NOMO-1 treated with DMSO at 0.1 percent for 48 hours (cell line): ENCODE data around the gene TRO.
A peak's percentile ranks its signal among the peaks of the same experiment; 100 is the strongest.

Source experiments
- DNase-seq: peaks from one replicate; lab custom pipeline; 2025; ENCODE audit not compliant: unreplicated experiment; lab: John Stamatoyannopoulos, UW

TRO gene, protein sequence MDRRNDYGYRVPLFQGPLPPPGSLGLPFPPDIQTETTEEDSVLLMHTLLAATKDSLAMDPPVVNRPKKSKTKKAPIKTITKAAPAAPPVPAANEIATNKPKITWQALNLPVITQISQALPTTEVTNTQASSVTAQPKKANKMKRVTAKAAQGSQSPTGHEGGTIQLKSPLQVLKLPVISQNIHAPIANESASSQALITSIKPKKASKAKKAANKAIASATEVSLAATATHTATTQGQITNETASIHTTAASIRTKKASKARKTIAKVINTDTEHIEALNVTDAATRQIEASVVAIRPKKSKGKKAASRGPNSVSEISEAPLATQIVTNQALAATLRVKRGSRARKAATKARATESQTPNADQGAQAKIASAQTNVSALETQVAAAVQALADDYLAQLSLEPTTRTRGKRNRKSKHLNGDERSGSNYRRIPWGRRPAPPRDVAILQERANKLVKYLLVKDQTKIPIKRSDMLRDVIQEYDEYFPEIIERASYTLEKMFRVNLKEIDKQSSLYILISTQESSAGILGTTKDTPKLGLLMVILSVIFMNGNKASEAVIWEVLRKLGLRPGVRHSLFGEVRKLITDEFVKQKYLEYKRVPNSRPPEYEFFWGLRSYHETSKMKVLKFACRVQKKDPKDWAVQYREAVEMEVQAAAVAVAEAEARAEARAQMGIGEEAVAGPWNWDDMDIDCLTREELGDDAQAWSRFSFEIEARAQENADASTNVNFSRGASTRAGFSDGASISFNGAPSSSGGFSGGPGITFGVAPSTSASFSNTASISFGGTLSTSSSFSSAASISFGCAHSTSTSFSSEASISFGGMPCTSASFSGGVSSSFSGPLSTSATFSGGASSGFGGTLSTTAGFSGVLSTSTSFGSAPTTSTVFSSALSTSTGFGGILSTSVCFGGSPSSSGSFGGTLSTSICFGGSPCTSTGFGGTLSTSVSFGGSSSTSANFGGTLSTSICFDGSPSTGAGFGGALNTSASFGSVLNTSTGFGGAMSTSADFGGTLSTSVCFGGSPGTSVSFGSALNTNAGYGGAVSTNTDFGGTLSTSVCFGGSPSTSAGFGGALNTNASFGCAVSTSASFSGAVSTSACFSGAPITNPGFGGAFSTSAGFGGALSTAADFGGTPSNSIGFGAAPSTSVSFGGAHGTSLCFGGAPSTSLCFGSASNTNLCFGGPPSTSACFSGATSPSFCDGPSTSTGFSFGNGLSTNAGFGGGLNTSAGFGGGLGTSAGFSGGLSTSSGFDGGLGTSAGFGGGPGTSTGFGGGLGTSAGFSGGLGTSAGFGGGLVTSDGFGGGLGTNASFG (N-terminal part only)

GRCh38 chrX:54920610-54921426 lies at the start of gene TRO:
TRO (plus strand) TSS chrX:54920824; CDS start chrX:54922247, 1,423 bp downstream.
- no peak for DNase-seq

- no peak for DNase-seq
Measured at GRCh38 chrX:54885740-54886139, 34.9 kb upstream of the TRO start.

GRCh38 chrX:54891573-54891972 lies 29.1 kb upstream of the TRO start:
- DNase-seq, result peak; percentile 0

GRCh38 chrX:54894159-54894558 lies 26.5 kb upstream of the TRO start:
- DNase-seq, result no peak

DNA sequence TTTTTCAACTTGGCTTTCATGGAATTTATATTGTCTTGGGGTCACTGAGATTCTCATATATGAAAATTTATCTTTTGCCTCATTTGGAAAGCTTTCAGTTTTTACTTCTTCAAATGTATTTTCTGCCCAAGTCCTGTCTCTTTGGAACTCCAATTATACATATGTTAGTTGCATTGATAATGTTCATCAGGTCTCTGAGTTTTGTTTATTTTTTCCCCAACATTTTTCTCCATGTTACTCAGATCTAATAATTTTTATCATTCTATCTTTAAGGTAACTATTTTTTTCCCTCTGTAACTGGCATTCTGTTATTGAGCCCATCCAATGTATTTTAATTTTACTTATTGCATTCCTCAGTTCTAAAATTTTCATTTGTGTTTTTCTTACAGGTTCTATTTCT lies 10.7 kb upstream of the TRO start:
- no peak for DNase-seq

- no peak for DNase-seq
Measured at GRCh38 chrX:54921427-54922021, 900 bp downstream of the TRO start.

DNA sequence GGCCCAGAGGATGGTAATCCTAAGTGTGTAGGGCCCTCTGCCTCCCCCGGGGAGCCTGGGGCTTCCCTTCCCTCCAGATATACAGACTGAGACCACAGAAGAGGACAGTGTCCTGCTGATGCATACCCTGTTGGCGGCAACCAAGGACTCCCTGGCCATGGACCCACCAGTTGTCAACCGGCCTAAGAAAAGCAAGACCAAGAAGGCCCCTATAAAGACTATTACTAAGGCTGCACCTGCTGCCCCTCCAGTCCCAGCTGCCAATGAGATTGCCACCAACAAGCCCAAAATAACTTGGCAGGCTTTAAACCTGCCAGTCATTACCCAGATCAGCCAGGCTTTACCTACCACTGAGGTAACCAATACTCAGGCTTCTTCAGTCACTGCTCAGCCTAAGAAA lies 1.9 kb downstream of the TRO start:
- DNase-seq, result no peak

- DNase-seq, result no peak
Measured at GRCh38 chrX:54923376-54923775, 2.8 kb downstream of the TRO start.

GRCh38 chrX:54926978-54927377 lies 6.4 kb downstream of the TRO start:
- DNase-seq, result no peak

GRCh38 chrX:54928876-54929275 lies 8.3 kb downstream of the TRO start:
- DNase-seq, result no peak

DNA sequence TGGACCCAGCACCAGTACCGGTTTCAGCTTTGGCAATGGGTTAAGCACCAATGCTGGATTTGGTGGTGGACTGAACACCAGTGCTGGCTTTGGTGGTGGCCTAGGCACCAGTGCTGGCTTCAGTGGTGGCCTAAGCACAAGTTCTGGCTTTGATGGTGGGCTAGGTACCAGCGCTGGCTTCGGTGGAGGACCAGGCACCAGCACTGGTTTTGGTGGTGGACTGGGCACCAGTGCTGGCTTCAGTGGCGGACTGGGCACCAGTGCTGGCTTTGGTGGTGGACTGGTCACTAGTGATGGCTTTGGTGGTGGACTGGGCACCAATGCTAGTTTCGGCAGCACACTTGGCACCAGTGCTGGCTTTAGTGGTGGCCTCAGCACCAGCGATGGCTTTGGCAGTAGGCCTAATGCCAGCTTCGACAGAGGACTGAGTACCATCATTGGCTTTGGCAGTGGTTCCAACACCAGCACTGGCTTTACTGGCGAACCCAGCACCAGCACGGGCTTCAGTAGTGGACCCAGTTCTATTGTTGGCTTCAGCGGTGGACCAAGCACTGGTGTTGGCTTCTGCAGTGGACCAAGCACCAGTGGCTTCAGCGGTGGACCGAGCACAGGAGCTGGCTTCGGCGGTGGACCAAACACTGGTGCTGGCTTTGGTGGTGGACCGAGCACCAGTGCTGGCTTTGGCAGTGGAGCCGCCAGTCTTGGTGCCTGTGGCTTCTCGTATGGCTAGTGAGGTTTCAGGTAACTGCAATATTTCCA lies 9.8 kb downstream of the TRO start:
- DNase-seq, result no peak

- no peak for DNase-seq
Measured at GRCh38 chrX:54931107-54931506, 10.5 kb downstream of the TRO start.

DNA sequence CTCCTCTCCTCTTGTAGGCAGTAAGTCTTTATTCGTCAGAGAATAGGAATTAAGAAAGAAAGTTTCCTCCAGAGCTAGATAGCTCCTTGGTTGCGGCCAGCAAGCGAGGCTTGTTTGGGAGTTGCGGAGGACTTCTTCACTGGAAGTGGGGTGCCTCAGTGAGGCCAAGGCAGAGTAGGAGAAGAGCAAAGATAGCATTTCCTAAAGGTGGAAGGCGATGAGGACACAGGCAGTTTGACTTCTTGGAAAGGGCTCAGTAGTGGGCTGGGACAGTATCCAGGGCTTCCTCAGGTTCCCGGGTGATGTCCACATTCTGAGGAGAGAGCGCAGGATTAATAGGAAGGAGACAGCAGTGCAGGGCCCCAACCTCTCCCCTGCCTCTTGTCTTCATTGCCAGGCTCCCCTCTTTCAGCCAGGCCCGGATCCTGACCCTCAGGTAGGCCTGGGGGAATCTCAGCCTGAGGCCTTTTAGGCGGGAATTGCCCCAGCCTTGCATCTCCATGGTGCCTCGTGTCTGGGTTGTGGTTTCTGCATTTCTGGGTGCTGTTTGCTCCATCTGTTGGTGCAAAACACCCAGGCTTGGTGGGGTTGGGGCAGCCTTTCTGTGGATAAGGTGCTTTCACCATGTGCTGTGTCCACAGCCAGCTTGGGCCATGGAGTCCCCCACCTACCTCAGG lies 12.7 kb downstream of the TRO start:
- no peak for DNase-seq

DNA sequence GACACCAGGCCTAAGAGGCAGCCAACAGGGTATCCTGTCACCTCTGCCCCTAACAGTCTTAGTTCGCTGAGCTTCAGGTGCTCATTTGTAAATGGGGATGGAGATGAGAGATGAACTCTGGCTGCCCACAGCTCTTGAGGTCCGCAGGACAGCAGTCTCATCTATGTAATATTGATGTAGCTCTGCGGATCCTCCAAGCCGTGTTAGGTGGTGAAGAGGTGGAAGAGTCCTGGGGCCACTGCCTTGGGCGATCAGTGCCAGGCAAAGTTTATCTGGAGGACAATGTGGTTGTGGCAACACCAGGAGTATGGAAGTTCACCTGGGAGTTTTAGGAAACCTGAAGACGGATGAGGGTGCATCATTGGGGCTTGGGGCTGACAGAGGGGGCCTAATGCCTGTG lies 13.4 kb downstream of the TRO start:
- no peak for DNase-seq

GRCh38 chrX:54934890-54935289 lies 14.3 kb downstream of the TRO start:
- no peak for DNase-seq

GRCh38 chrX:54935306-54935705 lies 14.7 kb downstream of the TRO start:
- DNase-seq, result no peak

DNA sequence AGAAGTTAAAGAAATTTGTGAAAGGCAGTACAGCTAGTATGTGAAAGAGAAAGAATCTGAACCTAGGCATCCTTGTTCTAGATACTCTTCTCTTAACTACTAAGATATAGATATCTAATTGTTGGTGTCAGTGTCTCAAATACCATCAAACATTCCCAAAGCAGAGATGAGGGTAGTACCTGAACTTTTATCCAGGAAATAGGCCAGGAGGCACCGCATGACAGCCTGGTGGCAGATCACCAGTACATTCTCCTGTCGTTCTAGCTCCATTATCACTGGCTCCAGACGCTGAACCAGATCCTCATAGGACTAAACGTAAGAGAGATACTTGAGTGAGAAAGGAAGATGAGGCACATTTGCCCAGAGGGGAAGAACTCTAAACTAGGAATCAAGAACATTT lies 16.8 kb downstream of the TRO start:
- DNase-seq, result no peak

DNA sequence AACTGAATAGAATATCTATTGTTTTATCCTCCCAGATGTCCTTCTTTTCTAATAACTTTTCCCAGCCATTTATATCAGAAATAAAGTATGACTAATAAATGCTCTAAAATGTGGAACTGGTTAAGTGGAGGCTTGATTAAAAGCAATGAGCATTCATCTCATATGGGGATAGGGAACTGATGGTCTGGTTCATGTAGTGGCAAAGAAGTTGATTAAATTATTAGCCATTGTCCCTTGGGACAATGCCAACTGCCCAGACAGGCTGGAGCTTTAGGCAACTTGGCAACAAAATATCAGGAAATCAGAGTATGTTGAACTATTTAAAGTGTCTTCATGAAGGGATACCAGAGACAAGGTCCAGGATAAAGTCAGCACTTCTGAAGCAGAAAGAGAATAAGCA lies 24.2 kb downstream of the TRO start:
- DNase-seq, result no peak

GRCh38 chrX:54945224-54945623 lies 24.6 kb downstream of the TRO start:
- DNase-seq, result no peak
